Activated CD8-positive, alpha-beta memory T cell treated with anti-CD3 and anti-CD28 coated beads, Interleukin-2, amount 50 U/mL, for 48 hours (primary cell): ENCODE results near the gene GRM7.

Experiments
- DNase-seq: peaks from one replicate; pipeline ENCODE4 v3.0.0-alpha.2; 2020

Gene GRM7

GRCh38 chr3:7249493-7250076, 388.7 kb downstream of the GRM7 start:
- no peak for DNase-seq

GRCh38 chr3:7254251-7254650, 393.3 kb downstream of the GRM7 start:
- DNase-seq = no peak

DNA sequence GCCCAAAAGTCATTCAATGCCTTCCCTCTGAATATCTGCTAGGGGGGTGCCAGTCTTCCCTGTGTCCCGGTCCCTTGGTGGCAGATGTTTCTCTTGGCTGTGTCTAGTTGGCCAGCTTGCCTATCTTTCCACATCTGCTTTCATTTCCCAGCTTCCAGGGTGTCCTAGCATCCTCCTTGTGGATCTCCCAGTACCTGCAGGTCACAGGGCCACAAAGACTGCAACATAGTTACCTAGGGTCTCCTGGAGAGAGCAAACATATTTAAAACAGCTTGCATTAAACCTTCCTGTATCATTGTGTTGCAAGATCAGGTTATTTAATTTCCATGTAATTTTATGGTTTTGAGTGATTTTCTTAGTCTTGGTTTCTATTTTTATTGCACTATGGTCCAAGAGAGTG, 400.1 kb downstream of the GRM7 start:
- DNase-seq = no peak

DNA sequence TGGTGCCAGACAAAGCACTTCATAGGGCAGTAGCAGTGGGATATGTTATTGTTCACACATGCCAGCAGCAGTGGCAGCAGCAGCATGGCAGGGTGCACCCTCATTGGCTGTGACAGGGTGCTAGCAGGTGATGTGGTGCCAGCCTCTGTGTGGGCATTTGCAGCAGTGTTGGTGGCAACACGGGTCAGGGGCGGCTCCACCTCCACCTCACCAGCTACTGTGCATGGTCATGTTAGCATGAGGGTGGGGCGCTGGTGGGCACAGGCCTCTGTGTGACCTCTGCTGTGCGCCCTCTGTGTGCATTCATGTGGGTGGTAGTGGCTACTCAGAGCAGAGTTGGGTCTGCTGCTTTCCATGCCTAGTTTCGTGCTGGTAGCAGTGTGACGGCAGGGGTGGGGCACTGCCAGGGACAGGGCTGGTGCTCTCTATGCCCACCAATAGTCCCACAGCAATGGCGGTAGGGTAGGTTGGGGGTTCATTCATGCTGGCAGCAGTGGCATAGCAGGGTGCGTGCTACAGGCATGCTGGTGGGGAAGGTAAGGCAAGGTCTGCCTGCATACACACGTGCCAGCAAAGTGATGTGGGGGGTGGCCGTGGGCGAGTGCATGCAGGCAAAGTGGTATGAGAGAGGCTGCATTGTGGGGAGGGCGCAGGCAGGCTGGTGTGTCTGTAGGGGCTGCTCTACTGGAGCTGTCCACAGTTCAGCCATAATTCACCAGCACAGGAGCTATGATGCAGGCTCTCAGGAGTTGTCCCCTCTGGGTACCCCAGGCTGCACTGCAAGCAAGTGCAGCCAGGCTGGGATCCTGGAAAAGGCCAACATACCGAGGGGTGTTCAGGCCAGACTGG, 402.7 kb downstream of the GRM7 start:
- no peak for DNase-seq

GRCh38 chr3:7264196-7264526, 403.2 kb downstream of the GRM7 start:
- DNase-seq = no peak

GRCh38 chr3:7265736-7266135, 404.8 kb downstream of the GRM7 start:
- no peak for DNase-seq

DNA sequence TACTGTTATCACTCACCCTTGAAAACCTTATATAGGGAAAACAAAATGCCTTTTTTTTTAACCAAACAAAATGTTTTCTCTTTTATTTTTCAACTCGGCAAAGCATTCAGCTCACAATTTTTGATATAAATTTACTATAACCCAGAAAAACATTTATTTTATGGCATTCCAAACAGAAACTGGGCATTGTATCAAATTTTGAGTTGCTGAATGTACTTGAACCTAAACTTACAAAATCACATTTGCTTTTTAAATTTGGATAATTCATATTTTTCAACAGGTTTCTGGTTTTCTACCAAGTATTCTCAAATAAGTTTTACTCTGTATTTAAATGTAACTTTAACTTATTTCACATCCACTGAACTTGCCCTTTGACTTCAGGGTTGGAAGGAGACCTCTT, 405.6 kb downstream of the GRM7 start:
- no peak for DNase-seq

DNA sequence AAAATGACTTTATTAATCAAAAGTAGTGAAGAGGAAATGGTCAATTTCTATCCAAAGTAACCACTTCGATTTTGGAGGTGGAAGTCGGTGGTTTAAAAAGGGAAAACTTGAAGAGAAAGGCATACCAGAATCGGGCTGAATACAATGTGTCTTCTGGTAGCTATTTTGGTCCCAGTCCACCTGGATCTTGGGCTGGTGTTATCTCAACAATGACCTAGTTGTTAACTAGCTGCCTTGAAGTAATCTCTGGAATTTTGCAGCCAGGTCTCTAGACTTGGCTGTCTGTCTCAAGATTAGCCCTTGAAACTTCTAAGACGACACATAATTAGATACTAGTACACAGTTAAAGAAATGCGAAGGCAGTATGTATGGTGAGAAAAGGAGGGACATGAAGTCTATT, 409.8 kb downstream of the GRM7 start:
- DNase-seq = no peak

DNA sequence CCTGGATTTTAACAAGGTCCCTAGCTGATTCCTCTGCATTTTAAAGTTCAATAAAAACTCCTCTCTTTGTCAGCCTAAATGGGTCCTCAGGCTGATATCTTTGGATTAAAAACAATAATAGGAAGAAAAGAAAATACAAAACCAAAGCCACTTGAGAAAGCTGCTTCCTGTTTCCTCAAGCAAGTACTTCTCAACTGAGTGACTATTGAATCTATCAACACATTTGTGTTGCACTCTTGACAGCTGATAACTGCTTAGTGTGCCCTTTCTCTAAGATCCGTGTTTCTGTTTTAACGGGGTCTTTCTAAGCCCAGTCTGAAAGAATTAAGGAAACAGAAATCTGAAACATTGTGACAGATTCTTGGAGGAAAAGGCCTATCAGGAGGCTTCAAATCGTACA, 410.7 kb downstream of the GRM7 start:
- DNase-seq = no peak

GRCh38 chr3:7272203-7272602, 411.3 kb downstream of the GRM7 start:
- no peak for DNase-seq

DNA sequence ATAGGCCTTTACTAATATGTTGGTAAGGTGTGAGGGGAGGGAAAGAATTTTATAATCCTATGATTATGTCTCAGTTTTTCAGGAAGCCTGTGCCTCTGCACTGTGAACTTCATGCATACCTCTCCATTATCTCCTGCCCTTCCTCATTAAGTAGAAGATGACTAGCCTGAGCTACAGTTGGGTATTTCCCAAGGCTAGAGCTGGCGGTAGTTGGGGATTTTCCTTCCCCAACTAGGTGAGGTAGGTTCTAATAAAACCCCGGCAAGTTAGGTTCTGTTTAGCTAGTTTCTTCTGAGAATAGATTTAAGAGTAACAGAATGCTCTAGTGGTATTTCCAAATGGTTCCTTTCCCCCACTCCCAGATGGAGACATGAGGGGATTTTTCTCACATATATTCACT, 414.5 kb downstream of the GRM7 start:
- no peak for DNase-seq

DNA sequence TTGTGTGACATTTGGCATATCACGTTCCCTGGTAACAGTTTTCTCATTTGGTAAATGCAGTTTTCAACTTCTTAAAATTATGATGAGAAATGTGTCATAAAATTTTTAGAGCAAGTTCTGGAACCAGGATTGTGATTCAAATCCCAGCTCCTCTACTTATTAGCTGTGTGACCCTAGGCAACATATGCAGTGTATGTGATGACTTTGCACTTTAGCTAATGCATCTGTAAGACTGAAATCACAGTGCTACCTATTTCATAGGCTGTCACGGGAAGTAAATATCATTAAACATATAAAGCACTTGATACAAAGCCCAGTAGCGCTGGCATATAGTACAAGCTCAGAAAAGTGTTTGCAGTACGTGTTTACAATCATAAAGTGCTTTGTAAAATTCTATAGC, 419.4 kb downstream of the GRM7 start:
- no peak for DNase-seq

GRCh38 chr3:7282988-7283387, 422.1 kb downstream of the GRM7 start:
- no peak for DNase-seq

DNA sequence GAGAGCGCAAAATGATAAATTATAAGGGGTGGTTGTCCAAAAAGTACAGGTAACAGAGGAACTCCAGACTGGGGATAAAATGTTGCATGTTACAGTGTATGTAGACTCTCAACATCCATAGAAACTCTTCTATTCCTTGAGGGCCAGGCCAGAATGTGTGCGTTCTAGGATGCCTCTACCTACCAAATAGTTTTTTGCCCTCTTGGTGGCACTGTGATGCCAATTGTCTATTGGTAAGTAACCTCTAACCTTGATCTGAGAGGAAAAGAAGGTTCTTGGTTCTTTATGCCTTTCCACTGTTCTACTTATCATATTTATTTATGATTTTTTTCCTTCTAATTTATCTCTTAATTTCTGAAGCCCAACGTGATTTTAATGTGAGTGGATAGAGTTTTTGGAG, 424.6 kb downstream of the GRM7 start:
- DNase-seq = no peak

DNA sequence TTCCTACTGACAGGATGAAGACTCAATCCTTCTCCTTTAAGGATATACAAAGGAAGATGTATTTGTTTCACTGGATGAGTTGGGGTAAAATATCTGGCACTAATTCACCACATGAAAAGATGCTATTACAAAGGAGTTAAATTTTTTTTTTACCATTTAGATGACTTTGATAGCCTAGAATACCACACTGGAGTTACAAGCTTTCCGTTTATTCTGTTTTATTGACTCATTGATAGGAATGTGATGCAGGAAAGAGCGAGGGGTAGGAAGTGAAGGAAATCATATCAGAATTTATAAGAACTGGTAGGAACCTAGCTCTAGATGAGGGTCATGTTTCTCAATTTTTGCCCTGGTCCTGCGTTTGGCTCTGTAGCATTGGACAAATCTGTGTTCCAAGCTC, 427.2 kb downstream of the GRM7 start:
- DNase-seq = no peak

- no peak for DNase-seq
Measured at GRCh38 chr3:7289121-7289520, 428.2 kb downstream of the GRM7 start.

GRCh38 chr3:7290077-7290825, 429.3 kb downstream of the GRM7 start:
- DNase-seq = no peak

DNA sequence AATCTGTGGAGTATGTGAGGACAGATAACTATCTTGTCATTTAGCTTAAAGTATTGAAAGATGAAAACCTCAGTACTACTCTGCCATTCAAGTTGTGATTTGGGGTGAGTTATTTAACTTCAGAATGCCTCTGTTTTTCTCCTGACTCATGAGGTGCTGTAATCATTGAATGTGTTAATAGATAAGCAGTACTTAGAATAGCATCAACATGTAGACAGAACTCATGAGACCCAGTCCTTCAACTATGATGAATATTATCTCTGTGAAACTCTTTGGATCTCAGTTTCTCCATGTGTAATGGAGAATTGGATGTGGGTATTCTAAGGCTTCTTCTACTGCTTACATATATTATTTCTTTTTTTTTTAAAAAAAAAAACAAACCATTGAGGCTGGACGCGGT, 431.4 kb downstream of the GRM7 start:
- no peak for DNase-seq

DNA sequence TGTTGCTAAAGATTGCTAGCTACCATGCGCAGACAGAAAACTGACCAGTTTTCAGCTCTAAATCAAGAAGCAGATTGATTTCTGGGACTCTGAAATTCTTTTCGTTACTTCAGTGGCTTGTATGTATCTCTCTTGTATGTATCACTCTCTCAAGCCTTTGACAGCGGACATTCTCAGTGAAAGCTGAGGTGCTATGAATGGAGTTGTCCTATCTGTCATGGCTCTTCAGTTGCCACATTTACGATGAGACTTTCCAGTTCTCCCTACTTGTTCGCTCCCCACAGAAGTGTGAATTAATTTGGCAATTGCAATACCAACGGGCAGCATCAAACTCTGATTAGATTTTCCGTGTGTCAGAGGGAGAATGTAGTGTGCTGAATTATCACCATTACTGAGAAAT, 432.4 kb downstream of the GRM7 start:
- DNase-seq = no peak

GRCh38 chr3:7305561-7305960, 444.6 kb downstream of the GRM7 start:
- DNase-seq = no peak

- no peak for DNase-seq
Measured at GRCh38 chr3:7306901-7307300, 446.0 kb downstream of the GRM7 start.

- no peak for DNase-seq
Measured at GRCh38 chr3:7307410-7307809, 446.5 kb downstream of the GRM7 start.

DNA sequence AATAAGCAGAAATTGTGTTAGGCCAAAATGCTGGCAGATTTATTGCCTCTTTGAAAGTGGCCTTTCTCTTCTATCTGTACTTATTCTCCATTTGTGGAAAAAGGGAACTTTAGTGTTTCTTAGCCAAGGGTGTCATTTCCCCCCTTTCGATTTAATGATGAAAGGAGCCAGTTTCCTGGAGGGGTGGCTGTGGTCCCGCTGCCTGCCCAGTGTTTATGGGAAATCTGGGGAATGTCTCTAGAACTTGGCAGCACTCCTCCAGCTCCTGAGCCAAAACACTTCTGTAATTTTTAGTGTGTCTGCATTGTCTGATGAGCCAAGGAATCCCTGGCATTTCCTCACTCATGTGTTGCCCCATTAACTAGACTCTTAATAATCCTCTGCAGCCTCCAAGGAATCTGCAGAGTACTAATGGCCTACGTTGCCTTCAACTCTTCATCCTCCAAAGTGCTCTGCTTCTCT, 448.8 kb downstream of the GRM7 start:
- no peak for DNase-seq

DNA sequence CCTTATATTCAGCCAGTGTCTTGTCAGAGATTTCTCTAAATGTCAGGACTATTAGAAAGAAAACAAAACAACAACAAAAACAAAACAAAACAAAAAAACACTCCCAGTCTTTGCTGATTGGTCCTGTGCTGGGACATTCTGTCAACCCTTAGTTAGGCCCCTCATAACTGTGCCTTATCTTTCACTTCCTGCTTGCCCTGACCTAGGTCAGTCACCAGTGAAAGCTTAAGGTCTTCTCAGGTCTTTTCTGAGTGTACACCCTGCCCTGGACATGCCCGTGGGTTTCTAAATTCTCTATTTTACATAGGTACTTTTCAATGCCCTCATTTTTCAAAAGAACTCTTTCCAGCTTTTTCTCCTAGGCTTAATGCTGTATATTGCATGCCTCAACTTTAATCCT, 454.1 kb downstream of the GRM7 start:
- no peak for DNase-seq
